GM12891 (cell line): Measurements from ENCODE around the gene MACROH2A1.

Experiments used
- PAX5 ChIP-seq: IDR thresholded peaks from 2 replicates; pipeline ENCODE4 v1.6.1; 2011; ENCODE audit warnings: low read length, moderate library complexity, mild to moderate bottlenecking; ENCODE audit not compliant: insufficient read depth, severe bottlenecking
- POLR2A ChIP-seq: IDR thresholded peaks from 2 replicates; pipeline ENCODE4 v1.6.1; 2011; ENCODE audit warnings: low read depth, low read length, control low read depth
- POLR2AphosphoS5 ChIP-seq: IDR thresholded peaks from 2 replicates; pipeline ENCODE4 v1.6.1; 2011; ENCODE audit warnings: low read depth, low read length, control low read depth
- TAF1 ChIP-seq: IDR thresholded peaks from 2 replicates; pipeline ENCODE4 v1.6.1; 2011; ENCODE audit warnings: low read depth, low read length, control low read depth

DNA sequence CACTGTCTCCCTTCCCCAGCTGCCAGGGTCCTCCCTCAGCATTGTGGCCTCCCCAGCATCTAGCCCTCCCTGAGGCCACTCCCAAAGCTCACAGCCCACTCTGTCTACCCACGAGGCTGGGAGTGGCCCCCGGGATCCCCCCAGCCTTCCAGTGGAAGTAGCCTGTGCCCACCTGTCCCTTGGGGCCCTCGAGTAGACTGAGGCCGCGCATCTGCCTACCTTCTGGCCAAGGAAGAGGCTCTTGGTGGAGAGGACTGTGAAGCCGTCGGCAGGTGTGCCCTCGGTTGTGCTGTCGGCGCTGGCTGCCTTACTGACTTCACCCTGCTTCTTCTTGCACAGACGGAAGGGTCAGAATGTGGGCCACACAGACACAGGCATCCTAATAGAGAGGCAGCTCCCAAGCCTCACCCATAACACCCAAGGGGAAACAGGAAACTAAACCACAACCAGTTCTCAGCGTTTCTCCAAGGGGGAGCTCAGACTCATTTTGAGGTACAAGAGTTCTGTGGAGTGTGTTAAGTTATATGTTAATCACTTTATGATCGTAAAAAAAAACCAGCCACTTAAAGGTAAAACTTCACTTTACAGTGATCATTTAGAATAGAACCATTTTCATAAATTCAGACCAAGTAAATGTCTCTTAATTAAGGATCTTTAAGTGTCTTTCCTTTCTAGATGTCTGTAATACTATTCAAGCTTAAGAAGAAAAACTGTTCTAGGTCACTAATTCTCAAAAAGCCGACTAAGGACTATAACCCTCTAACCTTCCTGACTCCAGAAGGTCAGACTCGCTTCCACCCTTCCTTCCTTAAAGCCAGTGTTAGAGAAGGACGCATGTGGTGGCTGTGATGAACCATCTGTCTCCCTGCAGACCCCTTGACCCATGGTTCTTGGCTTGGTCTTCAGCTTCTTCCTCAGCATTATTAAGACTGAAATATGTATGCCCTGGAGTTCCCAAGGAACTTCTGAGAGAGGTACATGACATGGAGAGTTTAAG, 38.5 kb downstream of the MACROH2A1 start:
- TF ChIP-seq PAX5, result no peak
- TF ChIP-seq TAF1, result no peak
- no peak for TF ChIP-seq POLR2A
- no peak for TF ChIP-seq POLR2AphosphoS5
